GM12878 (cell line): ENCODE measurements around the gene PRPF31. TPM values are rescaled to one million over a fixed set of nuclear protein-coding genes. Genes with fewer than 3 reads are reported as not detected.
A peak's percentile ranks its signal among the peaks of the same experiment; 100 is the strongest.

Source experiments
- ATF7 ChIP-seq: fragments of 450-650 bp; IDR thresholded peaks from 2 replicates; pipeline ENCODE4 v1.6.1; 2016; ENCODE audit warnings: low read depth, mild to moderate bottlenecking
- CHD2 ChIP-seq: IDR thresholded peaks from 2 replicates; pipeline ENCODE4 v1.6.1; 2011; ENCODE audit warnings: low read depth, low read length, improper control_type of control experiment, borderline replicate concordance
- CREB1 ChIP-seq: IDR thresholded peaks from 2 replicates; pipeline ENCODE4 v1.6.1; 2012; ENCODE audit warnings: low read depth, mild to moderate bottlenecking, inconsistent platforms
- EED ChIP-seq: sonication (generic); IDR thresholded peaks from 2 replicates; pipeline ENCODE4 v1.6.1; 2016; ENCODE audit warnings: antibody characterized with exemption, low read depth
- EGR1 ChIP-seq, 2 experiments: IDR thresholded peaks; 1 replicate in 1 of 2; 2 replicates in 1 of 2; pipeline ENCODE4 v1.6.1; 2011 to 2012; ENCODE audit warnings: low read depth in 2 of 2, low read length in 2 of 2, borderline replicate concordance in 1 of 2, mild to moderate bottlenecking in 1 of 2, moderate library complexity in 1 of 2
- FOS ChIP-seq: IDR thresholded peaks from 3 replicates; pipeline ENCODE4 v1.6.1; 2011; ENCODE audit warnings: borderline replicate concordance; ENCODE audit not compliant: insufficient read length; ENCODE audit errors: extremely low read depth
- HDGF ChIP-seq: fragments of 450-650 bp; IDR thresholded peaks from 2 replicates; pipeline ENCODE4 v1.6.1; 2016; ENCODE audit warnings: antibody characterized with exemption
- JUND ChIP-seq: IDR thresholded peaks from 2 replicates; pipeline ENCODE4 v1.6.1; 2012; ENCODE audit warnings: low read depth, mild to moderate bottlenecking, low read length, improper control_type of control experiment, moderate library complexity
- NFYA ChIP-seq: IDR thresholded peaks from 2 replicates; pipeline ENCODE4 v1.6.1; 2011; ENCODE audit warnings: low read depth, mild to moderate bottlenecking, low read length, improper control_type of control experiment, borderline replicate concordance
- PBX3 ChIP-seq: IDR thresholded peaks from 2 replicates; pipeline ENCODE4 v1.6.1; 2011; ENCODE audit warnings: mild to moderate bottlenecking, low read depth, low read length, moderate library complexity; ENCODE audit not compliant: insufficient replicate concordance
- POLR2AphosphoS5 ChIP-seq: IDR thresholded peaks from 2 replicates; pipeline ENCODE4 v1.6.1; 2011; ENCODE audit warnings: mild to moderate bottlenecking, low read length, inconsistent platforms
- RAD51 ChIP-seq: fragments of 450-650 bp; IDR thresholded peaks from 2 replicates; pipeline ENCODE4 v1.6.1; 2016; ENCODE audit warnings: moderate library complexity, mild to moderate bottlenecking, inconsistent platforms
- RFX5 ChIP-seq: IDR thresholded peaks from 2 replicates; pipeline ENCODE4 v1.6.1; 2011; ENCODE audit warnings: low read depth, low read length, improper control_type of control experiment
- SIX5 ChIP-seq: IDR thresholded peaks from 2 replicates; pipeline ENCODE4 v1.6.1; 2011; ENCODE audit warnings: mild to moderate bottlenecking, low read depth, low read length, moderate library complexity; ENCODE audit not compliant: severe bottlenecking
- TCF12 ChIP-seq: IDR thresholded peaks from 2 replicates; pipeline ENCODE4 v1.6.1; 2011; ENCODE audit warnings: low read depth, mild to moderate bottlenecking, low read length
- WRNIP1 ChIP-seq: IDR thresholded peaks from 2 replicates; pipeline ENCODE4 v1.6.1; 2011; ENCODE audit warnings: low read depth, low read length, improper control_type of control experiment, borderline replicate concordance
- ZNF207 ChIP-seq: fragments of 450-650 bp; IDR thresholded peaks from 2 replicates; pipeline ENCODE4 v1.6.1; 2014; ENCODE audit warnings: antibody characterized with exemption, mild to moderate bottlenecking, borderline replicate concordance
- polyA plus RNA-seq, 11 experiments: library from polyadenylated mRNA; depleted of rRNA in 4 of 11; unstranded in 6 of 11; stranded (reverse) in 5 of 11; fragments of >200 nt; fragmentation: Nextera tagmentation in 4 of 11; fragmentation: Illumina TruSeq in 1 of 11; extraction: Ambion mirVana in 4 of 11; extraction: Trizol in 1 of 11; gene quantifications; 1 replicate in 1 of 11; 2 replicates in 10 of 11; pipeline versions ENCODE4 v1.2.1 to v1.2.3, GENCODE V29; 2011 to 2016; ENCODE audit warnings: inconsistent platforms in 2 of 11, missing spikeins in 2 of 11, low read depth in 1 of 11
- total RNA-seq, 4 experiments: library from RNA; depleted of rRNA in 3 of 4; stranded (reverse); fragments of >200 nt in 3 of 4; fragmentation: Illumina TruSeq in 1 of 4; extraction: Trizol in 1 of 4; gene quantifications; 2 replicates each; pipeline versions ENCODE4 v1.2.1 to v1.2.3, GENCODE V29; 2013 to 2021
- TF ChIP-seq, protein P1 (sequence below): IDR thresholded peaks from 2 replicates; pipeline ENCODE4 v1.6.1; 2012; ENCODE audit warnings: low read length, inconsistent platforms
- TF ChIP-seq, protein P2 (sequence below): fragments of 450-650 bp; IDR thresholded peaks from 2 replicates; pipeline ENCODE4 v1.6.1; 2016; ENCODE audit warnings: mild to moderate bottlenecking, moderate library complexity, borderline replicate concordance
- TF ChIP-seq, protein P3 (sequence below): fragments of 450-650 bp; IDR thresholded peaks from 2 replicates; pipeline ENCODE4 v1.6.1; 2017; ENCODE audit warnings: mild to moderate bottlenecking, low read depth, inconsistent platforms; ENCODE audit not compliant: poor library complexity, severe bottlenecking

Gene PRPF31
- total and polyA plus RNA-seq, 10 of the 15 experiments (the other 5 are each of a cell fraction or from before 2014, with no cell fraction given), result 2.7 to 170 (median 69.7) TPM

GRCh38 chr19:54136864-54137698 lies 21.5 kb downstream of the PRPF31 start (continued):
- TF ChIP-seq, protein P1, sequence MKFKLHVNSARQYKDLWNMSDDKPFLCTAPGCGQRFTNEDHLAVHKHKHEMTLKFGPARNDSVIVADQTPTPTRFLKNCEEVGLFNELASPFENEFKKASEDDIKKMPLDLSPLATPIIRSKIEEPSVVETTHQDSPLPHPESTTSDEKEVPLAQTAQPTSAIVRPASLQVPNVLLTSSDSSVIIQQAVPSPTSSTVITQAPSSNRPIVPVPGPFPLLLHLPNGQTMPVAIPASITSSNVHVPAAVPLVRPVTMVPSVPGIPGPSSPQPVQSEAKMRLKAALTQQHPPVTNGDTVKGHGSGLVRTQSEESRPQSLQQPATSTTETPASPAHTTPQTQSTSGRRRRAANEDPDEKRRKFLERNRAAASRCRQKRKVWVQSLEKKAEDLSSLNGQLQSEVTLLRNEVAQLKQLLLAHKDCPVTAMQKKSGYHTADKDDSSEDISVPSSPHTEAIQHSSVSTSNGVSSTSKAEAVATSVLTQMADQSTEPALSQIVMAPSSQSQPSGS, result no peak
- TF ChIP-seq EGR1 (IDR thresholded peaks at IDR 0.05; ENCODE audit: borderline replicate concordance in 1 of 2, low read depth in 2 of 2, low read length in 2 of 2) (peak in 1 of 2 experiments; percentile 85; a peak in 2 of 3 replicates), FOS (peak; percentile 98), ZNF207 (0 out of 2 replicates have a peak, but pooled peaks have one; percentile 42), PBX3 (peak; percentile 95), RAD51 (no peak), JUND (no peak), SIX5 (no peak), RFX5 (peak; percentile 67; the same call in 1 of the 2 replicates), CHD2 (peak; percentile 98), POLR2AphosphoS5 (peak; percentile 80), NFYA (peak; percentile 88), EED (0 out of 2 replicates have a peak, but pooled peaks have one; percentile 25), CREB1 (peak; percentile 70), ATF7 (peak; percentile 70), TCF12 (0 out of 2 replicates have a peak, but pooled peaks have one; percentile 32), WRNIP1 (no peak), HDGF (peak; percentile 97)
- TF ChIP-seq, protein P2, sequence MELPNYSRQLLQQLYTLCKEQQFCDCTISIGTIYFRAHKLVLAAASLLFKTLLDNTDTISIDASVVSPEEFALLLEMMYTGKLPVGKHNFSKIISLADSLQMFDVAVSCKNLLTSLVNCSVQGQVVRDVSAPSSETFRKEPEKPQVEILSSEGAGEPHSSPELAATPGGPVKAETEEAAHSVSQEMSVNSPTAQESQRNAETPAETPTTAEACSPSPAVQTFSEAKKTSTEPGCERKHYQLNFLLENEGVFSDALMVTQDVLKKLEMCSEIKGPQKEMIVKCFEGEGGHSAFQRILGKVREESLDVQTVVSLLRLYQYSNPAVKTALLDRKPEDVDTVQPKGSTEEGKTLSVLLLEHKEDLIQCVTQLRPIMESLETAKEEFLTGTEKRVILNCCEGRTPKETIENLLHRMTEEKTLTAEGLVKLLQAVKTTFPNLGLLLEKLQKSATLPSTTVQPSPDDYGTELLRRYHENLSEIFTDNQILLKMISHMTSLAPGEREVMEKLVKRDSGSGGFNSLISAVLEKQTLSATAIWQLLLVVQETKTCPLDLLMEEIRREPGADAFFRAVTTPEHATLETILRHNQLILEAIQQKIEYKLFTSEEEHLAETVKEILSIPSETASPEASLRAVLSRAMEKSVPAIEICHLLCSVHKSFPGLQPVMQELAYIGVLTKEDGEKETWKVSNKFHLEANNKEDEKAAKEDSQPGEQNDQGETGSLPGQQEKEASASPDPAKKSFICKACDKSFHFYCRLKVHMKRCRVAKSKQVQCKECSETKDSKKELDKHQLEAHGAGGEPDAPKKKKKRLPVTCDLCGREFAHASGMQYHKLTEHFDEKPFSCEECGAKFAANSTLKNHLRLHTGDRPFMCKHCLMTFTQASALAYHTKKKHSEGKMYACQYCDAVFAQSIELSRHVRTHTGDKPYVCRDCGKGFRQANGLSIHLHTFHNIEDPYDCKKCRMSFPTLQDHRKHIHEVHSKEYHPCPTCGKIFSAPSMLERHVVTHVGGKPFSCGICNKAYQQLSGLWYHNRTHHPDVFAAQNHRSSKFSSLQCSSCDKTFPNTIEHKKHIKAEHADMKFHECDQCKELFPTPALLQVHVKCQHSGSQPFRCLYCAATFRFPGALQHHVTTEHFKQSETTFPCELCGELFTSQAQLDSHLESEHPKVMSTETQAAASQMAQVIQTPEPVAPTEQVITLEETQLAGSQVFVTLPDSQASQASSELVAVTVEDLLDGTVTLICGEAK, result peak; percentile 58; the same call in 1 of the 2 replicates
- TF ChIP-seq, protein P3, sequence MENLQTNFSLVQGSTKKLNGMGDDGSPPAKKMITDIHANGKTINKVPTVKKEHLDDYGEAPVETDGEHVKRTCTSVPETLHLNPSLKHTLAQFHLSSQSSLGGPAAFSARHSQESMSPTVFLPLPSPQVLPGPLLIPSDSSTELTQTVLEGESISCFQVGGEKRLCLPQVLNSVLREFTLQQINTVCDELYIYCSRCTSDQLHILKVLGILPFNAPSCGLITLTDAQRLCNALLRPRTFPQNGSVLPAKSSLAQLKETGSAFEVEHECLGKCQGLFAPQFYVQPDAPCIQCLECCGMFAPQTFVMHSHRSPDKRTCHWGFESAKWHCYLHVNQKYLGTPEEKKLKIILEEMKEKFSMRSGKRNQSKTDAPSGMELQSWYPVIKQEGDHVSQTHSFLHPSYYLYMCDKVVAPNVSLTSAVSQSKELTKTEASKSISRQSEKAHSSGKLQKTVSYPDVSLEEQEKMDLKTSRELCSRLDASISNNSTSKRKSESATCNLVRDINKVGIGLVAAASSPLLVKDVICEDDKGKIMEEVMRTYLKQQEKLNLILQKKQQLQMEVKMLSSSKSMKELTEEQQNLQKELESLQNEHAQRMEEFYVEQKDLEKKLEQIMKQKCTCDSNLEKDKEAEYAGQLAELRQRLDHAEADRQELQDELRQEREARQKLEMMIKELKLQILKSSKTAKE, result peak; percentile 85
